ENCODE results near the gene PIP4K2B. TPM values are rescaled to one million over a fixed set of nuclear protein-coding genes. Genes with fewer than 3 reads are reported as not detected.

Gene PIP4K2B
- total RNA-seq, 1 donor from 2014 or later = 74.6 TPM

DNA sequence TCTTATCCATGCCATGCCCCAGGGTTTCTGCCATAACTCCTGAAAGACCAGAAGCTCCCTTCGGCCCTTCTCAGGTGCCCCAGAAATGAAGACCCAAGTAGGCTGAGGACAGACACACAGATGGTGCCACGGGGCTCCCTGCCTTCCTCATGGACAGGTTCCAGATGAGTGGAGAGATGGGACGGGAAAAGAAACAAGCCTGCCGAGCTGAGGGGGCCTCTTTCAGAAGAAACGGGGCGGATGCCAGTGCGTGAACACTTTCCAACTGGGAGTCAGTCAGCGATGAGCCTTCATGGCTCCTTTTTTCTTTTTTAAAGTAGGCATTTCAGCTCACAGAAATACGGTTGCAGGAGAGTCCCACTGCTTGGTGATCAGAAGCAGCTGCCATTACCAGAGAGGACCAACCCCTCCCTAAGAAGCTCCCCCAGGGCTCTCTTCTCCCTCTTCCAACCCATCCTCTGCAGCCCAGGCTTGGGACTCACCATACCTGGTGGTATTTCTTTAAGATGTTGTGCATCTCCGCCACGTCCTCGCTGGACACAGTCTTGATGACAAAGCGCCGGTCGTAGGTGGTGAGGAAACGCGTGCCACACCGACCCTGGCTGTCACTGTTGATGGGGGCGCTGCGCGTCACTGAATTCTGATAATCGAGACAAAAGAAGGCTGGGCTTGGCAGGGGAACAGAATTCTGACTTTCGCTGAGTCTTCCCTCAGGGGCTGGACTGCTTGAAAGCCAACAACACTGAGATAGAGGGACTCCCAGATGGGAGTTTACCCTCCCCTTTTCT is 19.2 kb downstream of the PIP4K2B start:
- no peak for DNase-seq (ENCODE audit: low read depth)

DNA sequence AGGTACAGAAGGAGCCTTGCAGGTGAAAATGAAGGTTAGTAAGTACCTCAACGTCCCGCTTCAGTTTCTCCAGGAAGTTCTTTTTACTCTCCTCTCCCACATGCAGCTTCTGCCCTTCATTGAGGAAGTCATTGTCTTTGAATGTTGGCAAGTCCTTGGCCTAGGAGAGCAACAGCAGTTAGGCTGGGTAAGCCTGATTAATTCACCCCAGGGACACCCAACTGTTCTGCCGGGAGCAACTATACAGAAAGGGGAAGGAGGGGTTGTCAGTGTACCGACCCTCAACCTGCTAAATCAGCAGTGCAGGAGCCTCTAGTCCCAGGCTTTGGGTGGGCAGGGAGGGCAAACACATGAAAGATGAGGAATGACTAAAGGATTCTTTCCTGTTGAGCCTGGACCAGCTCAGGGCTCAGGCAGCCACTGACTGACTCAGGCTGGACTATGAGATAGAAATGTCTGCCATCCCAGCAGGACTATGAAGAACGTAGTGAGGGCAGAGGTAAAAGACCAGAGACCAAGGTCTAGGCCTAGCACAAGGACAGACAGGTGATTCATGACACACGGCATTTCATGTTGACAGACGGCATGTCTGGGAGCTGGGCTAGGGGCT is 21.6 kb downstream of the PIP4K2B start:
- DNase-seq (ENCODE audit: low read depth) = no peak

DNA sequence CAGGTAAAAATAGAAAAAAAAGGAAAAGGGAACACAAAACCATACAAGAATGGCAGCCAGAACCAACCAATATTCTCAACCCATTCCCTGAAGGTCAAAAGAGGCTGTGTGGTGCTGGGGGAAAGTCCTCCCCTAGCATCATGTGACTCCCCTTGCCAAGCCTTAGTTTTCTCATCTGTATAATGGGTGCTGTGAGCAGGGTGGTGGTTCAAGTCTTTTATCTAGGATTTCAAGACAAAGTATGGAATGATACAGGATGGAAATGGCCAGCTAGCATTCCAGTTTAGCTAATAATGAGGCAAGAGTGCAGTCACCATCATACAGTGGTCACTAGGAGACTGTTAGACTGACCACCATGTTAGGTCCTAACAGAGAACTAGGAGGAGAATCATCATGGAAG is 26.1 kb downstream of the PIP4K2B start:
- no peak for DNase-seq (ENCODE audit: low read depth)

DNA sequence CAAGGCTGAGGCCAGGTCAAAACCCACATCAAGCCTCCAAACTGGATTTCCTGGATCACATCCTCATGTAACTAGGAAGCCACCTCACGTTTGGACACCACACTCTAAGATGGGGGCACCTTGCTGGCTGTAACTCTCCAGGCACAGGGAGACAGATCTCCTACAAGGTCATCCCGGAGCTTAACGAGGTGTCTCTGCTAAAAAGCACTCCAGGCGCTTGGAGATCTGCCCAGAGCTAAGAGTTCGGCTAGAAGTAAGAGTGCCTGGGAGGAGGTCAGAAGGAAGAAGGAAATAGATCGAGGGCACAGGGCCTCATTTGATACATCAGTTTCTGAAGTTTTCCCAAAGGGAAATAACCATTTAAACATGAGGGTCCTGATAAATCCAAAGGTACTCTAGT is 30.9 kb downstream of the PIP4K2B start:
- DNase-seq (ENCODE audit: low read depth) = no peak

DNA sequence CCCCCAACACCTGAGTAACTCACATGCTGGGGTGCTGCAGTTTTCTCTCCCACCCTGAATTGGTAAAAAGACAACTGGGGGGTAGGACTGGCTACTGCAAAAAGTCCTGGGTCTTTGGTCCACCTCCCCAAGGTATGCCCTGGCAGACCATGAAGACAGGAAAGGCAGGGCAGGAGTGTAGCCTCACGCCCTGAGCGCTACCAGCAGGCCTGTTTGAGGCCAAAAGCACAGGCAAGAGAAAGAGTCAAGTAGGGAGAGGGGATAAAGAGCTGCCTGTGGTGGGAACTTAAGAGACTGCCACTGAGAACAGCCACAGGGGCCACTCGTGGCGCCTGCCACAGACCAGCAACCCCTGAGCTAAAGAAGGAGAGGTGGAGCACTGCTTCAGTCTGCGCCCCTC is 33.0 kb downstream of the PIP4K2B start:
- DNase-seq (ENCODE audit: low read depth) = no peak

DNA sequence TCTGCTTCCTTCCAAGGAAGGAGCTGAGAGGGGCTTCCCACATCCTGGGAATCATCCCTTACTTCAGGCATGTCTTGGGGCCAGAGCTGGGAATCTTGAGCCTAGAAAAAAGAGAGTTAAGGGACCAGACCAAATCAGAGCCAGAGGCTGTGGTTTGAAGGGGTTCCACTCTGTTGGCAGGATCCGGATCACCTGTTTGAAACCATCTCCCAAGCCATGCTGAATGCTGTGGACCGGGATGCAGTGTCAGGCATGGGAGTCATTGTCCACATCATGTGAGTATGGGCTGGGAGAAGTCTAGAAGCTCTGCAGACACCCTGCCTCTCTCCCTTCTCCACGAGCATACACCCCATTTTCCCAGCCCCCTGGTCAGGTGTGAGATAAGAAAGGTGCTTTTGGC is 37.1 kb downstream of the PIP4K2B start:
- DNase-seq (ENCODE audit: low read depth) = no peak

DNA sequence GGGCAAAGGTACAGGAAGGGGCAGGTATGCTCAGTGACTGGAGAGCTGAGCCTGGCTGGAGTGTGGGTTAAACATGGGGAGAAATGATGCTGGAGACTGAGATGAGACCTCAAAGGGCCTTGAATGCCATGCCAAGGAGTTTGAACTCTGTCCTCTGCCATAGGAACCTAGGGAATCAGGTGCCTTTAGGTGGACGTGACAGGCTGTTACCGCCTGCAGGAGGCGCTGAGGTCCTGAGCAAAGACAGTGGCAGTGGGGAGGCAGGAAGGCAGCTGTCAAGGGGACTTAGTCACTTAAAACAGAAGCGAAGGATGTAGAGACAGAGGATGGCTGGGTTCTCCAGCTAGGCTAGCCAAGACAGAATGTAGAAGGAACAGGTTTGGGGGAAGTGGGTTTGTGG is 37.7 kb downstream of the PIP4K2B start:
- peak; percentile 21 for DNase-seq (ENCODE audit: low read depth)

DNA sequence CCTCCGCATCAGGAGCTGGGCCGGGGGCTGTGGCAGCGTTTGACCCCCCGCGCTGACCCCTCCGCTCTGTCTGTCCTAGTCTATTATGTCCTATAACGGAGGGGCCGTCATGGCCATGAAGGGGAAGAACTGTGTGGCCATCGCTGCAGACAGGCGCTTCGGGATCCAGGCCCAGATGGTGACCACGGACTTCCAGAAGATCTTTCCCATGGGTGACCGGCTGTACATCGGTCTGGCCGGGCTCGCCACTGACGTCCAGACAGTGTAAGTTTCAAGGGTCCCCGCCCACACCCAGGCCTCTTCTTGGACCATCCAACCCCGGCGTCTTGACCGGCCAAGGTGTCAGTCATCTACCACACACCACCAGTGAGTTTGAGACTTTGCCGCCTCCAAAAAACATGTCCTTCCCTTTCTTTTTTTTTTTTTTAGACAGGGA is 46.3 kb downstream of the PIP4K2B start:
- DNase-seq (ENCODE audit: low read depth) = no peak

DNA sequence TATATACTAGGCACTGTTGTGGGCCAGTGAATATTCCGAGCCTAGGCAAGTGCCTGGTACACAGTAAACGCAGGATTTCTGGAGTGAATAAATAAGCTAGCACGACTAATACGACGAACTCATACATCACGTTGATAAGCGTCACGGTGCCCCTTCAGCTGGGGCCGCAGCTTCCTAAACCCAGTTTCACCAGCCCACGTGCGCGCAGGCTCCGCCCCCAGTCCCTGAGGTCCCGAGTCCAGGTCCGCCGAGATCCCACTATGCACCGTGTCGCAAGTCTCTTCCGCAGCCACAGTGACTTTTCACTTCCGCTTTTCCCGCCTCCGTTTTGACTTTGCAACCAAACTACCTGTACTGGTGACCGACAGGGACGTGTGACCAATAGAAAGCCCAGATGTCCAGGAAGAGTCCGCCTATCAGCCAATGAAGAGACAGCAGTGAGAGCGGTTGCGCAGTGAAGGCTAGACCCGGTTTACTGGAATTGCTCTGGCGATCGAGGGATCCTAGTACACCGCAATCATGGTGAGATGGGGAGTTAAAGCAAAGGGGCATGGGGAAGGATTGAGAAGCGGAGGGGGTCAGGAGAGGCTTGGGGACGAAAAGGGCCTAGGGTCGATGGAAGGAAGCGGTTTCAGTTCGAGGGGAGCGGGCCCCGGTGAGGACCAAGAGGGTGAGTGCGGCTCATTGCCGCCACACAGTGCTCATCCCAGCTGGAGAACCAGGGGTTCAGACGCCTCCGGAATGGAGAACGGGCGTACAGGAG is 46.9 kb downstream of the PIP4K2B start, which contains the start of gene PSMB3:
TSS of gene PSMB3 (plus strand) at position 434 of the 763 bp plus-strand sequence. CDS start at position 520, 86 bp downstream.
- DNase-seq (ENCODE audit: low read depth) = peak; percentile 99

DNA sequence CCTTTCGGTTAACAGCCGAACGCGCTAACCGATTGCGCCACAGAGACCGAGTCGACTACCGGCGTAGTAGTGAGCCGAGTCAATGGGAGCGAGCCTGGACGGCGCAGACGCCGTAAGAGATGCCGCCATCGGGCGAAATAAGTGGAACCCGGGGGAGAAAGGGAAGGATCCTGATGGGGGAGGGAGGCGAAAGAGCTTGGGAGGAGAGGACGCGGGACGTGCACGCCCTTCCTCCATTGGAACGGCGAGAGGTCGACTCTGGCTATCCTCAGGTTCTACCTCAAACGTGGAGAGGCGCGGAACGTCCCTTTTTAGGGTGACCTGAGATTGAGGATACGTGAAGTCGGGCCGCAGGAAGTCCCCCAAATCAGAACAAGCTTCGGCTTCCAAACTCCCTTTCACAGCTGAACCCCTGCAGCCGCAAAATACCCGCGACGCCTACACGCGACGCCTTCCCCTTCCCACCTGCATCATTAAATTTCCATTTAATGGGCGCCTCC is 47.5 kb downstream of the PIP4K2B start:
- DNase-seq (ENCODE audit: low read depth) = peak; percentile 68

DNA sequence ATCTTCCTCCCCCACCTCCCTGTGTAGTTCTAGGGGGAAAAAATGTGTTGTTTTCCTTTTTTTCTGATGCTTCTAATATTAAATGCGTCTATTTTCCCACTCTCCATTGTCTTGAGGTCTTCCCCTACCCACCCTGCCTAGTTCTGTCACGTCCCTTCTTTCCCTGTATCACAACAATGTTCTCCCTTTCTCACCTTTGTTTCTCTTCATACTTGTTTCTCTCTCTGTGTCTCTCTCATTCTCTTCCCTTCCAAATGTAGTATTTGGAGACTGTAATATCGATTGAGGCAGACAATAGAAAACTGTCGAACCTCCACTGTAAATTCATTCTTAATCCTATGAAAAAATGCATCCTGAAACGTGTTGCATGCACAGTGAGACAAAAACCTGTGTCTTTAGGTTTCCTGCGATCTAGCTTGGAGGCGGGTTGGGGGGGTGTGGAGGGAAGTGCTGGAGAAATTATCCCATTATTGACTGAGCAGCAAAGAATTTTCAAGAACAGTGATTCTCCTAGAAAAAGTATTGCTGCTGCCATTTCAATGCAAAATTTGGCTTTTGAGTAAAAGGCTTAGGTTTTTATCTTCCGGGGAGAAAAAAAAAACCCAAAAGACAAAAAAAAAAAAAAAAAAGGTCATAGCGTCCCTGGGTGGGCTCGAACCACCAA is 48.1 kb downstream of the PIP4K2B start:
- peak; percentile 33 for DNase-seq (ENCODE audit: low read depth)

DNA sequence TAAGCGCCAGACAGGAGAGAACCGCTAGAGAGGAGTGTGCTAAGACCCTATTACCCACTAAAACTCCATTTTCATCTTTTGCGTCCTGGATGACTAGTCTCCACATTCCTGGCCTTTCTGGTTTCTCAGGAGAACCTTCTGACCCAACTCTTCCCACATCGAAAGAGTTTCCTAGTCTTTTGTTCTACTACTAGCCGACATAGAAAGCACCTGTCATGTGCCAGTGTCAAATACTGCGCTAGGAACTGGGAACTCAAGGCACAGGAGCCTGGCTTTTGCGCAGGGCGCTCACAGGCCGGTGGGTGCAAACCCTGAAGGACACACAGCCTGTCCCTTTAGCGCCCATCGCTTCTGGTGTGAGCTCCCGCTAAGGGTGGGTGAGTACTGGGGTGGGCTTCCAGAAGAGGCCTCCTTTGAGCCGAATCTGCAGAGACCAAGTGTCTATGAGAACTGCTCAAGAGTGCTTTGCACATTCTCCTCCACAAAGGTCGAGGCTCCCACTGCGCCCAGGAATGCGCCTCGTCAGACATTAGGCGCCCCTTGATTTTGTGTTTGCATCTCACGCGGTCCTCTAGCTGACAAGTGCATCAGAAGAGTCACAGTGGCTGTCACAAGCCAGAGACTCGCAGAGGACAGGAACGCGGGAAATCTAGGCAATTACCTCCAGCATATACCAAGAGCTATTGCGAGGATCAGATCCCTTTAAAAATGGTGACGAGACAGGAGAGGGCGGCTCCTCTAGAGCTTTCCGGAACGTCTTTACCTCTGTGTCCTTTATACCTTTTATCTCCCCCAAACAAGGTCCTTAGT is 48.8 kb downstream of the PIP4K2B start:
- DNase-seq (ENCODE audit: low read depth) = peak; percentile 39

DNA sequence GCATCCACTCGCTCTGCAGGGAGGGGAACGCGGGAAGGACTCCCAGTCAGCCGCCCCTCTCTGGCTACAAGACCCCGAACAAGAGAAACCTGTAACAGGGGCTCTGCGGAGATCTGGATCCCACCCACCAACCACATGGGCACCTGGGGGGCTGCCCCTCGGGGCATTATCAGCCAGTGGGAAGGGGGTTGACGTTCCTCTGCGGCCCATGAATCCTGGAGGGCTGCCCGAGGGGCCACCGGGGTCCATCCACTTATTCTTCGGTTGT is 49.4 kb downstream of the PIP4K2B start:
- DNase-seq (ENCODE audit: low read depth) = no peak

DNA sequence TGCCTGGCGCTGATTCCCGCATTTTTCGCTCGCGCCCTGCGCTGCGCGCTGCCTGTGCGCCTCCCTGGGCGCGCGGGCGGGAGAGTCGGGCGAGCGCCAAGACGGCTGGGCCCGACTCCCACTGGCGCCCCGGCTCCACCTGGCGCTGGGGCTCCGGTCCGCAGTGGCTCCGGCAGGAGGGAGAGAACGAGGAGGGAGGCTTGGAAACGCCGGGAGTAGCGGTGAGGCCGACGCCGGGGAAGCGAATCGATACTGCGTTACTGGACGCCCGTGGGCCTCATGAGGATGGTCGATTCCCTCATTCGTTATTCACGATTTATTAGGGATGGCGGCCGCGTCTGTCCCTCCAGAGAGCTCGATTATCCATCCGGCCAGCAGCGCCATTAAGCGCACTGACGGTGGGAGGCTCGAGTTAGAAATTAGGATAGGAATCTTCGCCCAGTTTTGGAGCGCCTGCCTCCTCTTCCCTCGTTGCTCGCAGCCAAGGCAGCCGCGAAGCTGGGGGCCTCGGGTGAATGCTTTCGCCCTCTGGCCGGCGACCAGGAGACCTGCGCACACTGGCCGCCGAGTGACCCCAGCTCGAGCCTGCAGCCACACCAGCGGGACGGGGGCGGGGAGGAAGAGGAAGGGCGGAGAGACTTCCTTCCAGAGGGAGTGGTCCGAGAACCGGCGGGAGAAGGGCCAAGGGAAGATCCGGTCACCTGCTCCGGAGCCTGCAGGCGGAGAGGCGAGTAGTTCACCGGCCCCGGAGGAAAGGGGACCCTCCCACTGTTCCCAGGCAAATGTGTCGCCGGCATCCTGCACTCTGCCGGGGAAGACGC is 49.9 kb downstream of the PIP4K2B start:
- peak; percentile 61 for DNase-seq (ENCODE audit: low read depth)

DNA sequence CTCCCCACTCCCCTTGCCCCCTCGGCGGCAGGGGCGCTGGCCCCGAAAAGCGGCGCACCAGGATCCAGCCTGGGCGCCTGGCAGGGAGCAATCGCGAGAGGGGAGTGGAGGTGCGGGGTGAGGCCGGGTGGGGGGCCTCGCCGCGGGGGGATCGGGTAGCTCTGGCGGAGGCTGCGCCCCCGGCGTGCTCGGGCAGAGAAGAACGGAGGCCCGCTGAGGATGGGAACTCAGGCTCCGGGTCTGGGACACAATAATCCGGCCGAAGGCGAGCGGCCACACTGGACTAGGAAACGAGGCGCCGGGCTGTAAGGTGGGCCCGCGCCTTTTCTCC is 50.5 kb downstream of the PIP4K2B start:
- no peak for DNase-seq (ENCODE audit: low read depth)

DNA sequence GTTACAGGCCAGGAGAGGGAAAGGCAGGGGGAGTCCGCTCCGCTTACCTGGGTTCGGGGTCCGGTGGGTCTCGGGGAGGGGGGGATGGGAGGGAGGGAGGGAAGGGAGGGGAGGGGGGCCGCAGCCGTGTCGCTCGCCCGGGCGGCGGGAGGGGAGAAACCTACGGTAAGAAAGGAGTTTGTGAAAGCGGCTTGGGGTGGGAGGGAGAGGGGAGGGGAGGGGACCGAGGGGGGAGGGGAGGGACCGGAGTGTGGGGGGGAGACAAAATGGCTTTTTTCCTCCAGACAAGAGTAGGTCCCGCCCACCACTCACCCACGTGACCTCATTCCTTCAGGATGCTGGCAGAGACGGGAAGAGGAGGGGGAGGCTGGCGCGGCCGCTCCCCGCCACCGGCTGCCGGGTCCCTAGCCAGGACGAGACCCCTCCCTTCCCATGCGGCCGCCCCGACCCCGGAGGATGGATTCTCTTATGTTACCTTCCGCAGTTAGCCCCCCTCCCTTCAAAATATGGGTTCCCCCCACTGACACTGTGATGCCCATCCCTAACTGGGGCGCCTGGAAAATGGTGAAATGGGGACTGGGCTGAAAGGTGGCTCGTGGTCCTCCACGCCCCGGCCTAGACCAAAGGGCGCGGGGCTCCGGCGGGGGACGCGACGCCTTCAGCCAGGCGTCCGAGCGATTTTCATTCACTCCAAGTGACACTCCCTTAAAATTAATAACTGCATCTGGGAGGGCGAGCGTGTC is 51.0 kb downstream of the PIP4K2B start, which contains the start of gene PCGF2:
TSS of gene PCGF2 (minus strand) at position 188 of the 743 bp plus-strand sequence. CDS start 7,934 bp downstream, outside the sequence.
- DNase-seq (ENCODE audit: low read depth) = peak; percentile 79

DNA sequence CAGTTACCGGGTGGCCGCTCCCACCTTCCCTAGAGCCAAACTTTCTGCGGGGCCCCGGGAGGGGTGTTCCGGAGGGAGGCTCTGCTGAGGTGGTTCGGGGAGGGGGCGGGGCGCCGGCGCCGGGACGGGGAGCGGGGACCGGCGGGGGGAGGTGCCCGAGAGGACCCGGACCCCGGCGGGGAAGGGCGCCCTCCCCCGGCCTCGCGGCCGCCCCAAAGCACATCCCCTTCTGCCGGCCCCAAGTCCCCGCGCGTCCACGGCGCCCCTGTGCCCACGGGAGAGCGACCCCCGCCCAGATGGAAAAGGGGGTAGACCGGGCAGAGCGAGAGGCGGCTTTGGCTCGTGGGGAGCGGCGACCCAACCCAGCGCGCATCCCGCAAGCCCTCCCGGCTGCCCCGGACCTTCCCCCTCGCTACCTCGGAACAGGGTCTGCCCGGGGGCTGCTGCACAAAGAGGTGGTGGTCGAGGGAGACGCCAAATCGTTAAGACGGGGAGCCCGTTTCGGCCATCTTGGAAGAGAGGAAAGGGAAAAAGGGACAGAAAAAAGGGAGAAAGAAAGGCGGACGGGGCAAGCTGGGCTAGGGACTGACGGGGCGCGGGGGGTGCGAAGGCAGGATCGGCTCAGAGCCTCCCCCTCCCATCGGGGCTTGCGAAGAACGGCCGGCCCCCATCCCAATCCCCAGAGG is 51.8 kb downstream of the PIP4K2B start:
- no peak for DNase-seq (ENCODE audit: low read depth)

DNA sequence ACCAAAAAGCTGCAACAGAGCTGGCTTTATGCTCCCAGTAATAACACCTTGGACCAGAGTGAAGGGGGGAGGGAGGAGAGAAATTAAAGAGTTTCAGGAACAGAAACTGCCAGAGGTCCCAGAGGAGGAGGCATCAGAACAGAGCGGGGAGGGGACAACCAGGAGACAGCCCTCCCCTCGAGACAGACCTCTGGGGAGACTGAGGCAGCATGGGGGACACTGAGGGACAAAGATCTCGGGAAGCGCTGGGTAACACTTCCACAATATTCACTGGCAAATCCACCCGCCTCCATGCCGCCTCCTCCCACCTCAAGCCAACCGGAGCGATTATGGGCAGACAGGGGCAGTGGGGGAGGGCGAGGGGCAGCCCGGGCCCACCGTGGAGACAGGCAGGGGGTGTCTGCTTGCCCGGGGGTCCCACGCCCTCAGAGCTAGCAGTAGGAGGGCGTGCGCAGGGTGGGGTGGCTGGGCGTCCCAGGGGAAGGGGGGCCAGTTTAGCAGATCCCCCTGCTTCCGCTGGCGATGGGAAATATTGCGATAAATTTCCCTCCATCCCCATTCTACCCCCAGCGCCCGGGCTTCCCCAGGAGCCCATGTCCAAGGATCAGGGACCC is 52.4 kb downstream of the PIP4K2B start:
- DNase-seq (ENCODE audit: low read depth) = no peak

All from renal cortical epithelial cell (primary cell).